MM.1S (cell line): Measurements from ENCODE around the gene RCAN1.

Experiments
- CTCF ChIP-seq: fragments of 300-600 bp; sonication (generic); IDR thresholded peaks from 2 replicates; pipeline ENCODE4 v1.5.1; 2016; ENCODE audit warnings: antibody characterized with exemption, low read length, mixed read lengths
- EZH2 ChIP-seq: fragments of 300-600 bp; sonication (generic); optimal IDR thresholded peaks from 2 replicates; pipeline ENCODE3; 2017; ENCODE audit warnings: low read depth, mild to moderate bottlenecking, antibody characterized with exemption, low read length, mixed read lengths
- EZH2phosphoT487 ChIP-seq: fragments of 300-600 bp; sonication (generic); IDR thresholded peaks from 2 replicates; pipeline ENCODE4 v1.6.1; 2018; ENCODE audit warnings: antibody characterized with exemption, low read length

GRCh38 chr21:34536311-34536710 is 78.6 kb downstream of the RCAN1 start:
- TF ChIP-seq CTCF: no peak
- no peak for TF ChIP-seq EZH2phosphoT487
- no peak for TF ChIP-seq EZH2
